Fibroblast of the aortic adventitia (primary cell): ENCODE results near the gene ZBTB43. TPM values are rescaled to one million over a fixed set of nuclear protein-coding genes. Genes with fewer than 3 reads are reported as not detected.

Experiments
- DNase-seq: peaks from one replicate; pipeline ENCODE4 v3.0.0-alpha.2; 2010; ENCODE audit warnings: low read depth
- H3K4me3 ChIP-seq: 2 replicates; pipeline ENCODE4 v1.5.1; 2011; ENCODE audit warnings: low read depth, mild to moderate bottlenecking, control low read depth, low read length, moderate library complexity
- CTCF ChIP-seq: IDR thresholded peaks from 2 replicates; pipeline ENCODE4 v1.5.1; 2011; ENCODE audit warnings: mild to moderate bottlenecking, low read length, control low read depth, inconsistent platforms; ENCODE audit not compliant: insufficient read depth
- total RNA-seq: library from RNA; depleted of rRNA; stranded (reverse); fragments of >200 nt; gene quantifications from 2 replicates; pipeline ENCODE4 v1.2.3, GENCODE V29; 2012; ENCODE audit warnings: low replicate concordance

ZBTB43 gene
- total RNA-seq, 1 donor: 11.1 TPM

GRCh38 chr9:126885131-126885641 lies 80.3 kb downstream of the ZBTB43 start:
- no peak overlapping the region for H3K4me3 ChIP-seq
- DNase-seq: no peak
- TF ChIP-seq CTCF: no peak

DNA sequence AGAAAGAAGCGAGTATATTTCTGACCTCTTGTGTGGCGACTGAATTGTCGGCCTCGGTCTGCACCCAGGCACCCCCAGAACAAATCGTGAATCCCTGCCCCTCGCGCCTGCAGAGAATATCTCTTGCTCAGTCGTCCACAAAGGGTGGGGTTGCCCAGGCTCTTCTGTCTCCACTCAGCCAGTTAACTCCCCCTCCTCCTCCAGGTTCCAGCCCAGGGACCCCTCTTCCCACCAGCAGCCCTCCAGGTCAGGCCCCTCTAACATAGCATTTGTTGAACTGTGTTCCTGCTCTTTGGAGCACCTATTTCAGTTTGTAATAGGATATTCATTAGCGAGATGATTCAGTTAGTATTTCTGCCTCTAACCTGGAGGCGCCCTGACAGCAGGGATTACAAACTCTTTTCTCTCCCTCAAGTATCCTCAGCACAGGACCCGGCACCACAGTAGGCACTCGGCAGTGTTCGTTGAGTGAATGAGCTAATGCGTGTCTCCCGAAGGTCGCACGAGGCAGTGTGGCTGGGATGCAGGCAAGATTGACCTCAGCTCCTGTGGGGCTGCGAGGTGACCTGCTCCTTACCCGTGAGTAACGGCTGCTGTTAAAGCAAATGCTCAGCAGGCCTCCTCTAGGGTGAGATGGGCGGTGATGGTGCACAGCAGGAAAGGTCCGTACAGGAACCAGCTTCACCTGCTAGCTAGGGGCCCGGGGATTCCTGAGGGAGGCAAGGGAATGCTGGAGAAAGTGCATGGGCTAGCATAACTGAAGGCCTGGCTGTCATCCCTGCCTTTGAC lies 81.4 kb downstream of the ZBTB43 start:
- no peak for TF ChIP-seq CTCF
- H3K4me3 ChIP-seq: no peak overlapping the region
- no peak for DNase-seq

- no peak overlapping the region for H3K4me3 ChIP-seq
- no peak for DNase-seq
- TF ChIP-seq CTCF: no peak
These were observed 82.1 kb downstream of the ZBTB43 start for GRCh38 chr9:126886897-126887296.

Other genes starting within 250 kb of the ZBTB43 start
- not detected in 2 replicates for gene LMX1B, start 191.1 kb upstream of the ZBTB43 start, total RNA-seq
- 7.3 and 8.8 TPM in 2 replicates for gene ZBTB34, start 55.6 kb downstream of the ZBTB43 start, total RNA-seq
- gene RALGPS1, start 109.7 kb downstream of the ZBTB43 start, total RNA-seq: 2.4 and 2.9 TPM in 2 replicates